ENCODE data around the gene CGNL1.
A peak's percentile ranks its signal among the peaks of the same experiment; 100 is the strongest.

Gene CGNL1

GRCh38 chr15:57542505-57542817 lies 166.2 kb downstream of the CGNL1 start:
- Histone ChIP-seq H2AK5ac (ENCODE audit: low read depth, low read length) (no peak overlapping the region), H3K4me3 (ENCODE audit: low read length in 2 of 2) (no peak overlapping the region), H3K4me2 (ENCODE audit: insufficient read depth, low read length, poor library complexity, severe bottlenecking) (no peak overlapping the region), H2BK12ac (ENCODE audit: low read length) (no peak overlapping the region), H4K91ac (ENCODE audit: low read depth, low read length, poor library complexity) (no peak overlapping the region), H3K18ac (ENCODE audit: low read length) (no peak overlapping the region), H3K27ac (replicated peaks; ENCODE audit: low read length) (no peak overlapping the region), H3K4me1 (ENCODE audit: control insufficient read depth in 2 of 2, insufficient read depth in 1 of 2, low read depth in 1 of 2, low read length in 2 of 2) (peaks cover 0 to 4% of the 10 kb centered on the region in 2 donors), H3K79me1 (ENCODE audit: low read depth, low read length) (no peaks in the 10 kb centered on the region), H3K9me3 (replicated peaks in 1 of 2; ENCODE audit: control insufficient read depth in 2 of 2, insufficient read depth in 1 of 2, low read depth in 1 of 2, low read length in 2 of 2) (no peaks in the 10 kb centered on the region), H2BK15ac (ENCODE audit: low read length) (no peak overlapping the region), H2BK120ac (ENCODE audit: low read depth, low read length) (no peak overlapping the region), H3K4ac (ENCODE audit: low read length) (no peak overlapping the region), H2BK5ac (ENCODE audit: low read length) (no peak overlapping the region), H3K14ac (ENCODE audit: low read length) (no peak overlapping the region), H3K23ac (ENCODE audit: low read depth, low read length, poor library complexity) (no peak overlapping the region), H3K9ac (ENCODE audit: low read depth, low read length, poor library complexity) (no peak overlapping the region), H2AFZ (ENCODE audit: low read length) (no peak overlapping the region), H4K8ac (ENCODE audit: low read depth, low read length) (no peak overlapping the region), H3K27me3 (ENCODE audit: control insufficient read depth in 3 of 3, insufficient read depth in 3 of 3, low read depth in 1 of 3, low read length in 3 of 3) (no peaks in the 10 kb centered on the region), H3K36me3 (replicated peaks in 1 of 2; ENCODE audit: control insufficient read depth in 2 of 2, insufficient read depth in 2 of 2, low read length in 2 of 2) (no peaks in the 10 kb centered on the region)
- no peak for DNase-seq (ENCODE audit: low spot score)
- no CpG with 5 or more reads among the region's 4 CpGs for WGBS, 2 donors (ENCODE audit: extremely low coverage in 2 of 2, insufficient read length in 2 of 2, insufficient replicate concordance in 1 of 2)

GRCh38 chr15:57544848-57545480 lies 168.7 kb downstream of the CGNL1 start:
- no CpG with 5 or more reads among the region's 11 CpGs for WGBS, 2 donors (ENCODE audit: extremely low coverage in 2 of 2, insufficient read length in 2 of 2, insufficient replicate concordance in 1 of 2)
- no peak overlapping the region for H3K4me3 ChIP-seq (ENCODE audit: low read length in 2 of 2)
- no peak overlapping the region for H2AFZ ChIP-seq (ENCODE audit: low read length)
- peak overlapping the region; percentile 42 for H2BK15ac ChIP-seq (ENCODE audit: low read length)
- H3K18ac ChIP-seq (ENCODE audit: low read length): peak overlapping the region; percentile 58
- H3K27me3 ChIP-seq (ENCODE audit: control insufficient read depth in 3 of 3, insufficient read depth in 3 of 3, low read depth in 1 of 3, low read length in 3 of 3): no peaks in the 10 kb centered on the region
- H3K9me3 ChIP-seq (replicated peaks in 1 of 2; ENCODE audit: control insufficient read depth in 2 of 2, insufficient read depth in 1 of 2, low read depth in 1 of 2, low read length in 2 of 2): no peaks in the 10 kb centered on the region
- H3K4ac ChIP-seq (ENCODE audit: low read length): no peak overlapping the region
- H3K14ac ChIP-seq (ENCODE audit: low read length): no peak overlapping the region
- H3K27ac ChIP-seq (replicated peaks; ENCODE audit: low read length): no peak overlapping the region
- H3K79me1 ChIP-seq (ENCODE audit: low read depth, low read length): no peaks in the 10 kb centered on the region
- peaks cover 5 to 7% of the 10 kb centered on the region in 2 donors for H3K4me1 ChIP-seq (ENCODE audit: control insufficient read depth in 2 of 2, insufficient read depth in 1 of 2, low read depth in 1 of 2, low read length in 2 of 2)
- H3K36me3 ChIP-seq (replicated peaks in 1 of 2; ENCODE audit: control insufficient read depth in 2 of 2, insufficient read depth in 2 of 2, low read length in 2 of 2): no peaks in the 10 kb centered on the region
- H3K23ac ChIP-seq (ENCODE audit: low read depth, low read length, poor library complexity): peak overlapping the region; percentile 4
- no peak overlapping the region for H2BK120ac ChIP-seq (ENCODE audit: low read depth, low read length)
- no peak overlapping the region for H3K4me2 ChIP-seq (ENCODE audit: insufficient read depth, low read length, poor library complexity, severe bottlenecking)
- no peak overlapping the region for H2BK5ac ChIP-seq (ENCODE audit: low read length)
- H4K8ac ChIP-seq (ENCODE audit: low read depth, low read length): no peak overlapping the region
- no peak for DNase-seq (ENCODE audit: low spot score)
- H4K91ac ChIP-seq (ENCODE audit: low read depth, low read length, poor library complexity): no peak overlapping the region
- H2BK12ac ChIP-seq (ENCODE audit: low read length): no peak overlapping the region
- no peak overlapping the region for H3K9ac ChIP-seq (ENCODE audit: low read depth, low read length, poor library complexity)
- H2AK5ac ChIP-seq (ENCODE audit: low read depth, low read length): no peak overlapping the region

GRCh38 chr15:57545995-57546394 lies 169.7 kb downstream of the CGNL1 start:
- peaks cover 5 to 8% of the 10 kb centered on the region in 2 donors for H3K4me1 ChIP-seq (ENCODE audit: control insufficient read depth in 2 of 2, insufficient read depth in 1 of 2, low read depth in 1 of 2, low read length in 2 of 2)
- H3K23ac ChIP-seq (ENCODE audit: low read depth, low read length, poor library complexity): no peak overlapping the region
- no peaks in the 10 kb centered on the region for H3K9me3 ChIP-seq (replicated peaks in 1 of 2; ENCODE audit: control insufficient read depth in 2 of 2, insufficient read depth in 1 of 2, low read depth in 1 of 2, low read length in 2 of 2)
- peak overlapping the region; percentile 39 for H2BK5ac ChIP-seq (ENCODE audit: low read length)
- no peak overlapping the region for H2AFZ ChIP-seq (ENCODE audit: low read length)
- DNase-seq (ENCODE audit: low spot score): no peak
- H3K9ac ChIP-seq (ENCODE audit: low read depth, low read length, poor library complexity): no peak overlapping the region
- H4K8ac ChIP-seq (ENCODE audit: low read depth, low read length): no peak overlapping the region
- no peaks in the 10 kb centered on the region for H3K36me3 ChIP-seq (replicated peaks in 1 of 2; ENCODE audit: control insufficient read depth in 2 of 2, insufficient read depth in 2 of 2, low read length in 2 of 2)
- H3K4ac ChIP-seq (ENCODE audit: low read length): no peak overlapping the region
- H4K91ac ChIP-seq (ENCODE audit: low read depth, low read length, poor library complexity): peak overlapping the region; percentile 13
- no CpG with 5 or more reads among the region's 8 CpGs for WGBS, 2 donors (ENCODE audit: extremely low coverage in 2 of 2, insufficient read length in 2 of 2, insufficient replicate concordance in 1 of 2)
- no peak overlapping the region for H3K4me2 ChIP-seq (ENCODE audit: insufficient read depth, low read length, poor library complexity, severe bottlenecking)
- H2BK12ac ChIP-seq (ENCODE audit: low read length): no peak overlapping the region
- H2BK15ac ChIP-seq (ENCODE audit: low read length): no peak overlapping the region
- H2AK5ac ChIP-seq (ENCODE audit: low read depth, low read length): peak overlapping the region; percentile 26
- no peak overlapping the region for H3K18ac ChIP-seq (ENCODE audit: low read length)
- no peak overlapping the region for H3K4me3 ChIP-seq (ENCODE audit: low read length in 2 of 2)
- no peaks in the 10 kb centered on the region for H3K79me1 ChIP-seq (ENCODE audit: low read depth, low read length)
- H2BK120ac ChIP-seq (ENCODE audit: low read depth, low read length): no peak overlapping the region
- no peak overlapping the region for H3K14ac ChIP-seq (ENCODE audit: low read length)
- no peaks in the 10 kb centered on the region for H3K27me3 ChIP-seq (ENCODE audit: control insufficient read depth in 3 of 3, insufficient read depth in 3 of 3, low read depth in 1 of 3, low read length in 3 of 3)
- no peak overlapping the region for H3K27ac ChIP-seq (replicated peaks; ENCODE audit: low read length)

- Histone ChIP-seq H3K4me3 (ENCODE audit: low read length in 2 of 2) (no peak overlapping the region), H3K9ac (ENCODE audit: low read depth, low read length, poor library complexity) (no peak overlapping the region), H3K4ac (ENCODE audit: low read length) (no peak overlapping the region), H3K4me2 (ENCODE audit: insufficient read depth, low read length, poor library complexity, severe bottlenecking) (no peak overlapping the region), H4K8ac (ENCODE audit: low read depth, low read length) (no peak overlapping the region), H3K9me3 (replicated peaks in 1 of 2; ENCODE audit: control insufficient read depth in 2 of 2, insufficient read depth in 1 of 2, low read depth in 1 of 2, low read length in 2 of 2) (no peaks in the 10 kb centered on the region), H2BK5ac (ENCODE audit: low read length) (no peak overlapping the region), H4K91ac (ENCODE audit: low read depth, low read length, poor library complexity) (no peak overlapping the region), H2BK12ac (ENCODE audit: low read length) (no peak overlapping the region), H2BK120ac (ENCODE audit: low read depth, low read length) (no peak overlapping the region), H2AFZ (ENCODE audit: low read length) (no peak overlapping the region), H3K36me3 (replicated peaks in 1 of 2; ENCODE audit: control insufficient read depth in 2 of 2, insufficient read depth in 2 of 2, low read length in 2 of 2) (no peaks in the 10 kb centered on the region), H3K4me1 (ENCODE audit: control insufficient read depth in 2 of 2, insufficient read depth in 1 of 2, low read depth in 1 of 2, low read length in 2 of 2) (peaks cover 15 to 16% of the 10 kb centered on the region in 2 donors), H2BK15ac (ENCODE audit: low read length) (no peak overlapping the region), H3K79me1 (ENCODE audit: low read depth, low read length) (no peaks in the 10 kb centered on the region), H2AK5ac (ENCODE audit: low read depth, low read length) (no peak overlapping the region), H3K14ac (ENCODE audit: low read length) (no peak overlapping the region), H3K27ac (replicated peaks; ENCODE audit: low read length) (no peak overlapping the region), H3K18ac (ENCODE audit: low read length) (peak overlapping the region; percentile 40), H3K27me3 (ENCODE audit: control insufficient read depth in 3 of 3, insufficient read depth in 3 of 3, low read depth in 1 of 3, low read length in 3 of 3) (no peaks in the 10 kb centered on the region), H3K23ac (ENCODE audit: low read depth, low read length, poor library complexity) (no peak overlapping the region)
- DNase-seq (ENCODE audit: low spot score): no peak
- WGBS, 2 donors (ENCODE audit: extremely low coverage in 2 of 2, insufficient read length in 2 of 2, insufficient replicate concordance in 1 of 2): no CpG with 5 or more reads among the region's 11 CpGs
These were observed 171.0 kb downstream of the CGNL1 start for GRCh38 chr15:57547243-57547755.
